Epithelial cell of esophagus (primary cell): ENCODE results near the gene RAB3GAP2.

Experiments used
- DNase-seq: peaks from one replicate; pipeline ENCODE4 v3.0.0; 2010; ENCODE audit warnings: low read depth
- H3K4me3 ChIP-seq: 2 replicates; pipeline ENCODE4 v1.5.1; 2011; ENCODE audit warnings: mild to moderate bottlenecking, low read length, control low read depth
- TF ChIP-seq, protein P1 (sequence below): IDR thresholded peaks from 2 replicates; pipeline ENCODE4 v1.5.1; 2011; ENCODE audit warnings: low read depth, mild to moderate bottlenecking, low read length, control low read depth, inconsistent platforms; ENCODE audit not compliant: insufficient read depth; ENCODE audit errors: missing control alignments

Gene RAB3GAP2

DNA sequence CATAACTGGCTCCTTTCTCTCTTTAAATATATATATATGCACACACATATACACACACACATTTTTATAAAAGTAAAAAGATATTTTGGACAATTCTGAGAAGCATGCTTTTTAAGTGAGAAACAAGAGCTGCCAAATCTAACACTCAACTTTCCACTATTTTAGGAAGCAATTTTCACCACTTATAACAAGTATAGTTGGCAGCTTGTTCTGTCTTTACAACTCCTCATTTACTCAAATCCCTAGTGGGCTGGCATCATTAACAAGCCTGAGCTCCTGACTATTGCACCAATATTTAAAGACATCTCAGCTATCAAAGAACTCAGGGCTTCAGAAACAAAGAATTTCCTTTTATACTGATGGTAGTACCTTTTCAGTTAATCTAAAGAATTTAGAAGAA, 76.6 kb downstream of the RAB3GAP2 start:
- TF ChIP-seq, protein P1, sequence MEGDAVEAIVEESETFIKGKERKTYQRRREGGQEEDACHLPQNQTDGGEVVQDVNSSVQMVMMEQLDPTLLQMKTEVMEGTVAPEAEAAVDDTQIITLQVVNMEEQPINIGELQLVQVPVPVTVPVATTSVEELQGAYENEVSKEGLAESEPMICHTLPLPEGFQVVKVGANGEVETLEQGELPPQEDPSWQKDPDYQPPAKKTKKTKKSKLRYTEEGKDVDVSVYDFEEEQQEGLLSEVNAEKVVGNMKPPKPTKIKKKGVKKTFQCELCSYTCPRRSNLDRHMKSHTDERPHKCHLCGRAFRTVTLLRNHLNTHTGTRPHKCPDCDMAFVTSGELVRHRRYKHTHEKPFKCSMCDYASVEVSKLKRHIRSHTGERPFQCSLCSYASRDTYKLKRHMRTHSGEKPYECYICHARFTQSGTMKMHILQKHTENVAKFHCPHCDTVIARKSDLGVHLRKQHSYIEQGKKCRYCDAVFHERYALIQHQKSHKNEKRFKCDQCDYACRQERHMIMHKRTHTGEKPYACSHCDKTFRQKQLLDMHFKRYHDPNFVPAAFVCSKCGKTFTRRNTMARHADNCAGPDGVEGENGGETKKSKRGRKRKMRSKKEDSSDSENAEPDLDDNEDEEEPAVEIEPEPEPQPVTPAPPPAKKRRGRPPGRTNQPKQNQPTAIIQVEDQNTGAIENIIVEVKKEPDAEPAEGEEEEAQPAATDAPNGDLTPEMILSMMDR: no peak
- DNase-seq: no peak
- no peak overlapping the region for H3K4me3 ChIP-seq

DNA sequence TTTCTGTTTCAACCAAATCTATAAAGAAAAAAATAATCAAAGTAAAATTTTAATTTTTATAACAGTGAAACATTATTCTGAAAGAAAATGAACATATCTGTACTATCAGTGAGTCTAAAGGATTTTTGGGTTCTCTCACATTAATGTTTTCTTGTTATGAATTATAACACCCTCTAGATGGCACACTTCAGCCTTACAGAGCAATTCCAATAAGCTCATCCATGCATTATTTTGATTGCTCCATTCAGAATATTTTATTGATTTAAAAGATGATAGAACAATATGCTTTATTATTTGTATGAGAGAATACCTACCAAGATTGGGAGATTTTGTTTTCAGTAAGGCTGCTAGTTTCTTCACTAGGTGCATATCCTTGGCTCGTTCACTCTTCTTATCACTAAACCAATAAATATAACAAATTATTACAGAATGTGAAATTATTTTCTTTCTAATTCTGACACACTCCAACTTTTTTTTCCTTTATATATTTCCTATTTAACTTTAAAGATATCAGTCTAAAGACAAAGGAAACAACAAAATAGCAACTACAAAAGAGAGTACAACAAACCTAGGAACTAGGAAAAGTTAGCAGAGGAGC, 82.4 kb downstream of the RAB3GAP2 start:
- no peak overlapping the region for H3K4me3 ChIP-seq
- peak; percentile 42 for DNase-seq
- TF ChIP-seq, protein P1: peak; percentile 44

DNA sequence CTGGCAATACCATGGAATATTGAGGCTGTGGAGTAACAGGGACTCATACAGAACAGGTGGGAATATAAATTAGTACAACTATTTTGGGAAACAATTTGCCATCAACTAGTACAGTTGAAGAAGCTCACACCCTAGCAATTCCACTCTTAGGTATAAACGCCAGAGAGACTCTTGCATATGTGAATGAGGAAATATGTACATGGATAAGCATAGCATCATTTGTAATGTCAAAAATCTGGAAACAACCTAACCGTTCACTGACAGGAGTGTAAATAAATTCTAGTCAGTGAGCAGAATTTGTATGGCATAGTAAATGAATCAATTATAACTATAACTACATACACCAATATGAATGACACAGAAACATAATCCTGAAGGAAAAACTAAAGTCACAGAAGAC, 83.7 kb downstream of the RAB3GAP2 start:
- no peak for DNase-seq
- no peak overlapping the region for H3K4me3 ChIP-seq
- TF ChIP-seq, protein P1: no peak

DNA sequence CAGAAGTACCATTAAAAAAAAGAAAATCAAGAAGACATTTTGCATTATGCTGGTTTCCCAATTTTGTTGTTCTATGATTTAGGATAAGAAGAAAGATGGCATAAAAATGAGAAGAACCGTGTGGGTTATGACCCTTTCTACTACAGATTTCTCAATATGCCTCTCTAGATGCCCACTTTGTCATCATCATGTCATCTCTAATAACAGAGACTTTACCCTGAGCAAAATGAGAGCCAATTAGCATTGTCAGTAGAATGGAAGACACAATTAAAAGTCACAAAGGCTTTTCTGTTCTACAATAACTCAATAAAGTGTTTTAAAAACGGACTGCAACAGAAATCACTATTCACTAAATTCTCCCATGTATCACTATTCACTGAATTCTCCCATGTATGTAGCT, 85.5 kb downstream of the RAB3GAP2 start:
- H3K4me3 ChIP-seq: no peak overlapping the region
- TF ChIP-seq, protein P1: no peak
- DNase-seq: no peak

DNA sequence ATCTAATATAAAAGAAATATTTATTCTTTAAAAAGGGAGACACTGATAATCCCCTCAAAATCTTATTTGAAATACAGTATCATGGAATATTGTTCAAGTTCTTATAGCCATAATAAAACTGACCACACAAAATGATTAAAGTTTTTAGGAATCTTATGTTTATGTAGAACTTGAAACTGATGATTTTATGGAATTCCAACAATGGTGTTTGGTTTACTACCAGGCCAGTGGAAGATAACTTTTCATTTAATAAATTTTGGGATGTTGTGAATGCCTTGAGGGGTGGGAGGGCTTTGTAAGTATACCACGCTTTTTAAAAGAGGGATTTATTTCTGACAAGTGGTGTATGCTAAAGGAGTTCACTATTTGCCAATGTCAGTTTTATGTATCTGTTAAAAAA, 87.7 kb downstream of the RAB3GAP2 start:
- TF ChIP-seq, protein P1: no peak
- H3K4me3 ChIP-seq: no peak overlapping the region
- no peak for DNase-seq

DNA sequence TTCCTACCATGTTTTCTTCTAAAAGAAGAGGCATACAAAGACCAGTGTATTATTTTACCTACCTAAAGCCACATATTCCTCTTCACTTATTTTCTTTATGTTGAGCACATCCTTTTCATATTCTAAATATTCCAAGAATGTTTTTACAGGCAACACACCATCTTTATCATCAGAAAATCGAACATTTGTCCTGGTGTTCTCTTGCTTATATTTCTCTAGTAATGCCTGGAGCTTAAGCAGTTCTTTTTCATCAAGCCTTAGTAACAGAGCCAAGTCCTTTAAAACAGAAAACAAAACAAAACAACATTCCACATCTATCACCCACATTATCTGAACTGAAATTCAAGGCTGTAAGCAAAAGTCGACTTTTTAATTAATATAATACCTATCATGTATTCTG, 89.6 kb downstream of the RAB3GAP2 start:
- DNase-seq: no peak
- TF ChIP-seq, protein P1: no peak
- H3K4me3 ChIP-seq: no peak overlapping the region

DNA sequence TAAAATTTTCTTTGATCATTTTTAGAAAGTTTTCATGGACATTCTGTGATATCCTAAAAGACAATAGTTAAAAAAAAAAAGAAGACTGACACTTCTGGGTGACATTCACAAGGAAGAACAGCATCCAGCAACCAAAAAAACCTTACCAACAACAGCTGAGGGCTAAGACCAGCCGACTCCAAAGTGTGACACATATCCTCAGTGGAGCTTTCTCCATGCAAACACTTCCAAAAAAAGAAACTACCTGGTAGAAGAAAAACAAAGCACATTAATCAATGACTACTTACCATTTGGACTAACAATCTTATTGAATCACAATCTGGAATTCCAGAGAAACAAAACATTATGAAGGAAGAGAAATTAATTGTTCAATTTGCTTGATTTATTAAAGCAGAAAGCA, 90.1 kb downstream of the RAB3GAP2 start:
- no peak overlapping the region for H3K4me3 ChIP-seq
- TF ChIP-seq, protein P1: no peak
- DNase-seq: no peak
